ENCODE results near the gene RPE. TPM values are rescaled to one million over a fixed set of nuclear protein-coding genes. Genes with fewer than 3 reads are reported as not detected.

The RPE gene
- total RNA-seq, 1 donor, result 68.0 TPM

DNA sequence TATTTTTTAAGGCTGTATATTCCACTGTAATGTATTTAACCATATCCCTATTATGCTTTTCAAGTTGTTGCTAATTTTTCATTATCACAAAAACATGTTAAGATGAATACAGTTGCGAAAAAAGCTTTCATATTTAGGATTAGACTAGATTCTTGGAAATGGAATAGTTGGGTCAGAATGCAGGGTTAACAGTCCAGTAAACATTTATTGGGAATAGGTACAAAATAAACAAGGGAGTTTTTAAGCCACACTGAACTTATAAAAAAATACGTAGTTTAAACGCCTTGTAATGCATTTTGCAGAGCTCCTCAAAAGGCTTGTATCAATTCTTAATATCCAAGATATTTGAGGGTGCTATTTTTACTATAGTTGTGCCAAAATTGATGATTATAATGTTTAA, 35.6 kb downstream of the RPE start:
- no peaks in the 10 kb centered on the region for H3K4me1 ChIP-seq (ENCODE audit: insufficient read depth, low read length)
- no peaks in the 10 kb centered on the region for H3K79me2 ChIP-seq (ENCODE audit: insufficient read depth, low read length)
- TF ChIP-seq, protein P1, sequence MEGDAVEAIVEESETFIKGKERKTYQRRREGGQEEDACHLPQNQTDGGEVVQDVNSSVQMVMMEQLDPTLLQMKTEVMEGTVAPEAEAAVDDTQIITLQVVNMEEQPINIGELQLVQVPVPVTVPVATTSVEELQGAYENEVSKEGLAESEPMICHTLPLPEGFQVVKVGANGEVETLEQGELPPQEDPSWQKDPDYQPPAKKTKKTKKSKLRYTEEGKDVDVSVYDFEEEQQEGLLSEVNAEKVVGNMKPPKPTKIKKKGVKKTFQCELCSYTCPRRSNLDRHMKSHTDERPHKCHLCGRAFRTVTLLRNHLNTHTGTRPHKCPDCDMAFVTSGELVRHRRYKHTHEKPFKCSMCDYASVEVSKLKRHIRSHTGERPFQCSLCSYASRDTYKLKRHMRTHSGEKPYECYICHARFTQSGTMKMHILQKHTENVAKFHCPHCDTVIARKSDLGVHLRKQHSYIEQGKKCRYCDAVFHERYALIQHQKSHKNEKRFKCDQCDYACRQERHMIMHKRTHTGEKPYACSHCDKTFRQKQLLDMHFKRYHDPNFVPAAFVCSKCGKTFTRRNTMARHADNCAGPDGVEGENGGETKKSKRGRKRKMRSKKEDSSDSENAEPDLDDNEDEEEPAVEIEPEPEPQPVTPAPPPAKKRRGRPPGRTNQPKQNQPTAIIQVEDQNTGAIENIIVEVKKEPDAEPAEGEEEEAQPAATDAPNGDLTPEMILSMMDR (IDR thresholded peaks at IDR 0.05; ENCODE audit: extremely low read depth, low read depth, low read length), result no peak
- no peaks in the 10 kb centered on the region for H3K9me3 ChIP-seq (ENCODE audit: low read depth, low read length)
- H2AFZ ChIP-seq (ENCODE audit: low read length), result no peak overlapping the region
- H3K4me3 ChIP-seq (ENCODE audit: insufficient read depth, low read length), result no peak overlapping the region
- no peak for DNase-seq (ENCODE audit: insufficient read length, low spot score, missing footprints)
- H4K20me1 ChIP-seq (ENCODE audit: insufficient read depth, low read length), result no peaks in the 10 kb centered on the region
- no peaks in the 10 kb centered on the region for H3K36me3 ChIP-seq (ENCODE audit: insufficient read depth, low read length)
- H3K27ac ChIP-seq (ENCODE audit: low read depth, low read length), result no peak overlapping the region
- no peak overlapping the region for H3K4me2 ChIP-seq (ENCODE audit: insufficient read depth, low read length)
- H3K27me3 ChIP-seq (ENCODE audit: insufficient read depth, low read length), result no peaks in the 10 kb centered on the region

- H2AFZ ChIP-seq (ENCODE audit: low read length), result no peak overlapping the region
- H3K4me3 ChIP-seq (ENCODE audit: insufficient read depth, low read length), result no peak overlapping the region
- H3K4me1 ChIP-seq (ENCODE audit: insufficient read depth, low read length), result no peaks in the 10 kb centered on the region
- TF ChIP-seq, protein P1 (IDR thresholded peaks at IDR 0.05; ENCODE audit: extremely low read depth, low read depth, low read length), result no peak
- H4K20me1 ChIP-seq (ENCODE audit: insufficient read depth, low read length), result no peaks in the 10 kb centered on the region
- no peak overlapping the region for H3K4me2 ChIP-seq (ENCODE audit: insufficient read depth, low read length)
- no peak for DNase-seq (ENCODE audit: insufficient read length, low spot score, missing footprints)
- H3K79me2 ChIP-seq (ENCODE audit: insufficient read depth, low read length), result no peaks in the 10 kb centered on the region
- no peaks in the 10 kb centered on the region for H3K9me3 ChIP-seq (ENCODE audit: low read depth, low read length)
- H3K27me3 ChIP-seq (ENCODE audit: insufficient read depth, low read length), result no peaks in the 10 kb centered on the region
- H3K36me3 ChIP-seq (ENCODE audit: insufficient read depth, low read length), result no peaks in the 10 kb centered on the region
- no peak overlapping the region for H3K27ac ChIP-seq (ENCODE audit: low read depth, low read length)
These were observed 44.5 kb downstream of the RPE start for GRCh38 chr2:210046851-210047500.

- no peak overlapping the region for H2AFZ ChIP-seq (ENCODE audit: low read length)
- TF ChIP-seq, protein P1 (IDR thresholded peaks at IDR 0.05; ENCODE audit: extremely low read depth, low read depth, low read length), result no peak
- no peak for DNase-seq (ENCODE audit: insufficient read length, low spot score, missing footprints)
- H3K79me2 ChIP-seq (ENCODE audit: insufficient read depth, low read length), result no peaks in the 10 kb centered on the region
- H4K20me1 ChIP-seq (ENCODE audit: insufficient read depth, low read length), result no peaks in the 10 kb centered on the region
- no peaks in the 10 kb centered on the region for H3K36me3 ChIP-seq (ENCODE audit: insufficient read depth, low read length)
- no peak overlapping the region for H3K4me2 ChIP-seq (ENCODE audit: insufficient read depth, low read length)
- H3K27ac ChIP-seq (ENCODE audit: low read depth, low read length), result no peak overlapping the region
- H3K4me1 ChIP-seq (ENCODE audit: insufficient read depth, low read length), result no peaks in the 10 kb centered on the region
- no peaks in the 10 kb centered on the region for H3K27me3 ChIP-seq (ENCODE audit: insufficient read depth, low read length)
- no peak overlapping the region for H3K4me3 ChIP-seq (ENCODE audit: insufficient read depth, low read length)
- no peaks in the 10 kb centered on the region for H3K9me3 ChIP-seq (ENCODE audit: low read depth, low read length)
These were observed 47.4 kb downstream of the RPE start for GRCh38 chr2:210049831-210050230.

GRCh38 chr2:210050885-210051284, 48.4 kb downstream of the RPE start:
- no peaks in the 10 kb centered on the region for H4K20me1 ChIP-seq (ENCODE audit: insufficient read depth, low read length)
- no peak overlapping the region for H3K4me3 ChIP-seq (ENCODE audit: insufficient read depth, low read length)
- no peak overlapping the region for H3K4me2 ChIP-seq (ENCODE audit: insufficient read depth, low read length)
- H3K79me2 ChIP-seq (ENCODE audit: insufficient read depth, low read length), result no peaks in the 10 kb centered on the region
- no peaks in the 10 kb centered on the region for H3K9me3 ChIP-seq (ENCODE audit: low read depth, low read length)
- no peak overlapping the region for H3K27ac ChIP-seq (ENCODE audit: low read depth, low read length)
- no peaks in the 10 kb centered on the region for H3K36me3 ChIP-seq (ENCODE audit: insufficient read depth, low read length)
- no peaks in the 10 kb centered on the region for H3K4me1 ChIP-seq (ENCODE audit: insufficient read depth, low read length)
- no peak for DNase-seq (ENCODE audit: insufficient read length, low spot score, missing footprints)
- TF ChIP-seq, protein P1 (IDR thresholded peaks at IDR 0.05; ENCODE audit: extremely low read depth, low read depth, low read length), result no peak
- H3K27me3 ChIP-seq (ENCODE audit: insufficient read depth, low read length), result no peaks in the 10 kb centered on the region
- H2AFZ ChIP-seq (ENCODE audit: low read length), result no peak overlapping the region
